Uterus (tissue), 2 donors: Measurements from ENCODE around the gene SLC35D1.

Experiments used
- POLR2A ChIP-seq, 2 donors: fragments of 450-650 bp; IDR thresholded peaks; one replicate each; pipeline ENCODE4 v1.6.1; 2016; ENCODE audit warnings: antibody characterized with exemption in 2 of 2, mild to moderate bottlenecking in 1 of 2, moderate library complexity in 1 of 2
- TF ChIP-seq, protein P1 (sequence below), 4 experiments: fragments of 200-600 bp in 2 of 4; fragments of 450-650 bp in 2 of 4; sonication (generic) in 2 of 4; IDR thresholded peaks; one replicate each; pipeline ENCODE4 v1.5.1; 2016 to 2019; ENCODE audit warnings: antibody characterized with exemption in 4 of 4, mild to moderate bottlenecking in 2 of 4, moderate library complexity in 1 of 4

DNA sequence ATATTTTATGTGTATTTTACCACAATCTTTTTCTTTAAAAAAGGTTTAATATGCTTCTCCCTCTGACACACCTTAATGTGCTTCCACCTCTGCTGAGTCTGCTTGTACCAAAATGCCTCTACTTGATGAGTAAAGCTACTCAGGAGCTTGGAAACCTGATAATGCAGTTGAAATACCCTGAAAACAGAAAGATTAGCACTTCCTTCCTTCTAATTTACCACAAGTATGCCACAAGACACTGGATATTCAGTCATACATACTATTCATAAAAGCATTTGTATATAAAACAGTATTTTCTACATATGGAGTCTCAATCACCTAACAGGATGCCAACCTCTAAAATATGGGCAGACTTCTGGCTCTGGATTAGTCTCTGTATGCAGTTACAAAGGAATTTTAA is 55.0 kb downstream of the SLC35D1 start:
- TF ChIP-seq, protein P1, sequence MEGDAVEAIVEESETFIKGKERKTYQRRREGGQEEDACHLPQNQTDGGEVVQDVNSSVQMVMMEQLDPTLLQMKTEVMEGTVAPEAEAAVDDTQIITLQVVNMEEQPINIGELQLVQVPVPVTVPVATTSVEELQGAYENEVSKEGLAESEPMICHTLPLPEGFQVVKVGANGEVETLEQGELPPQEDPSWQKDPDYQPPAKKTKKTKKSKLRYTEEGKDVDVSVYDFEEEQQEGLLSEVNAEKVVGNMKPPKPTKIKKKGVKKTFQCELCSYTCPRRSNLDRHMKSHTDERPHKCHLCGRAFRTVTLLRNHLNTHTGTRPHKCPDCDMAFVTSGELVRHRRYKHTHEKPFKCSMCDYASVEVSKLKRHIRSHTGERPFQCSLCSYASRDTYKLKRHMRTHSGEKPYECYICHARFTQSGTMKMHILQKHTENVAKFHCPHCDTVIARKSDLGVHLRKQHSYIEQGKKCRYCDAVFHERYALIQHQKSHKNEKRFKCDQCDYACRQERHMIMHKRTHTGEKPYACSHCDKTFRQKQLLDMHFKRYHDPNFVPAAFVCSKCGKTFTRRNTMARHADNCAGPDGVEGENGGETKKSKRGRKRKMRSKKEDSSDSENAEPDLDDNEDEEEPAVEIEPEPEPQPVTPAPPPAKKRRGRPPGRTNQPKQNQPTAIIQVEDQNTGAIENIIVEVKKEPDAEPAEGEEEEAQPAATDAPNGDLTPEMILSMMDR (IDR thresholded peaks at IDR 0.05), result no peak
- no peak for TF ChIP-seq POLR2A (IDR thresholded peaks at IDR 0.05)
